K562 (cell line): Measurements from ENCODE around the gene PNPLA2. TPM values are rescaled to one million over a fixed set of nuclear protein-coding genes. Genes with fewer than 3 reads are reported as not detected.

Source experiments
- CXXC5 ChIP-seq: fragments of 250-450 bp; sonication (Bioruptor Pico); IDR thresholded peaks from 2 replicates; pipeline ENCODE4 v1.8.0; 2022; ENCODE audit warnings: inconsistent platforms, mild to moderate bottlenecking, moderate library complexity
- DDX20 ChIP-seq: fragments of 450-650 bp; IDR thresholded peaks from 2 replicates; pipeline ENCODE4 v1.6.1; 2016; ENCODE audit warnings: missing genetic modification characterization, low read depth, mild to moderate bottlenecking, missing compliant biosample characterization, moderate library complexity
- EP400 ChIP-seq: fragments of 450-650 bp; IDR thresholded peaks from 2 replicates; pipeline ENCODE4 v1.6.1; 2017; ENCODE audit warnings: antibody characterized with exemption, mild to moderate bottlenecking, moderate library complexity
- ESRRA ChIP-seq: fragments of 450-650 bp; IDR thresholded peaks from 2 replicates; pipeline ENCODE4 v1.6.1; 2014; ENCODE audit warnings: low read depth, mild to moderate bottlenecking, moderate library complexity, borderline replicate concordance
- FOXK2 ChIP-seq, 2 experiments: fragments of 450-650 bp; IDR thresholded peaks in 1 of 2; conservative IDR thresholded peaks in 1 of 2; 2 replicates each; pipeline ENCODE4 v1.6.1; 2016; ENCODE audit warnings: low read depth in 2 of 2, mild to moderate bottlenecking in 1 of 2
- GABPA ChIP-seq: fragments of 200-800 bp; sonication (Bioruptor generic); conservative IDR thresholded peaks from 2 replicates; pipeline ENCODE4 v1.6.1; 2016; ENCODE audit warnings: low read depth, missing genetic modification characterization, missing compliant biosample characterization
- MAFG ChIP-seq: fragments of 450-650 bp; conservative IDR thresholded peaks from 2 replicates; pipeline ENCODE4 v1.6.1; 2016; ENCODE audit warnings: missing genetic modification characterization, missing compliant biosample characterization
- NCOR1 ChIP-seq: fragments of 450-650 bp; IDR thresholded peaks from 2 replicates; pipeline ENCODE4 v1.6.1; 2016; ENCODE audit warnings: mild to moderate bottlenecking, moderate library complexity
- ZNF212 ChIP-seq: fragments of 450-650 bp; formaldehyde crosslinking; IDR thresholded peaks from 2 replicates; pipeline ENCODE4 v1.4.0; 2020; ENCODE audit warnings: mild to moderate bottlenecking
- ZNF23 ChIP-seq: fragments of 250-450 bp; sonication (Bioruptor Pico); IDR thresholded peaks from 2 replicates; pipeline ENCODE4 v1.4.0; 2020; ENCODE audit warnings: mild to moderate bottlenecking
- ZNF431 ChIP-seq: sonication (generic); formaldehyde crosslinking; IDR thresholded peaks from 2 replicates; pipeline ENCODE4 v1.8.0; 2022; ENCODE audit warnings: mild to moderate bottlenecking, missing genetic modification reagents
- polyA plus RNA-seq, 8 experiments: library from polyadenylated mRNA; depleted of rRNA in 4 of 8; stranded (reverse) in 5 of 8; unstranded in 3 of 8; fragments of >200 nt; fragmentation: Nextera tagmentation in 2 of 8; fragmentation: Illumina TruSeq in 1 of 8; extraction: Ambion mirVana in 2 of 8; extraction: Trizol in 1 of 8; gene quantifications; 2 replicates each; pipeline versions ENCODE4 v1.2.1 to v1.2.3, GENCODE V29; 2011 to 2014; ENCODE audit warnings: inconsistent platforms in 1 of 8, missing spikeins in 1 of 8
- total RNA-seq, 7 experiments: library from RNA; depleted of rRNA in 6 of 7; stranded (reverse); fragments of >200 nt in 6 of 7; fragmentation: Illumina TruSeq in 2 of 7; extraction: Trizol in 2 of 7; gene quantifications; 2 replicates each; pipeline versions ENCODE4 v1.2.1 to v1.2.3, GENCODE V29; 2011 to 2021; ENCODE audit warnings: low replicate concordance in 1 of 7
- TF ChIP-seq, protein P1 (sequence below), 2 experiments: fragments of 450-650 bp; formaldehyde crosslinking in 1 of 2; IDR thresholded peaks; 2 replicates each; pipeline versions ENCODE4 v1.4.0 to v1.6.1; 2014 to 2020; ENCODE audit warnings: mild to moderate bottlenecking in 2 of 2, borderline replicate concordance in 1 of 2, low read depth in 1 of 2
- TF ChIP-seq, protein P2 (sequence below): IDR thresholded peaks from 3 replicates; pipeline ENCODE4 v1.6.1; 2011; ENCODE audit warnings: borderline replicate concordance, mild to moderate bottlenecking; ENCODE audit not compliant: insufficient read length, insufficient read depth
- TF ChIP-seq, protein P3 (sequence below): fragments of 150-350 bp; IDR thresholded peaks from 2 replicates; pipeline ENCODE4 v1.6.1; 2014; ENCODE audit warnings: low read depth, mild to moderate bottlenecking, low read length, borderline replicate concordance

PNPLA2 gene
- total and polyA plus RNA-seq, 9 of the 15 experiments (the other 6 are each of a cell fraction or from before 2014, with no cell fraction given): 0.39 to 87.1 (median 8.4) TPM

DNA sequence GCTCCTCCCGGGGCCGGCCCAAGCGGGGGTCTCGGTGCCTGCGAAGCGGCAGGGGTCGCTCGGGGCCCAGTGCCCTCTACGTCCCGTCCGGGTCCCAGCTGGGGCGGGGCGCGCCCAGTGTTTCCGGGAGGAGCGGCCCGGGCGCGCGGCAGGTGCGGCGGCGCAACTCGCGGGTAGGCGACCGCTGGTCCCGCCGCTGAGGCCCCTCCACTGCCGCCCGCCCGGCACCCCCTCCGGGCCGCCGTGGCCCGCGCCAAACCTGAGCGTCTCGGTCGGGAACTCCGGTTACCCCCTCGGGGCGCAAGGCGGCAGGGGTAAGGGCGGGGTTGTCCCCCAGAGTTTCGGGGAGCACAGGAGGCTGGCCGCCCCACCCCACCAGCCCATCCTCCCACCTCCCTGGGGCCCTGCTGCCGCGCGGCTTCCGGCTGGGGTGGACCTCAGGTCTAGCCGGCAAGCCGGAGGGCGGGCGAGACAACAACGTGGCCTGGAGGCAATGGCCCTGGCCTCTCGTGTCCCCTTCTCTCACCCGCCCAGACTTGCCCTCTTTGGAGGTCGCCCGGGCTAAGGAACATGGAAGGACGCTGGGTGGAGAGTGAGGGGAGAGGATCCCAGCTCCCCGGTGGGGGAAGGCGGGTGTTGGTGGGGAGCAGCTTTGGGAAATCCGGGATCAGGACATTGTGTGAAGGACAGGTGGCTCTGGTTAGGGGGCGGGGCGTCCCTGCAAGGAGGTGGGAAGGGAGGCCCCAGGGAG is 8.6 kb downstream of the PNPLA2 start (continued):
- TF ChIP-seq, protein P1, sequence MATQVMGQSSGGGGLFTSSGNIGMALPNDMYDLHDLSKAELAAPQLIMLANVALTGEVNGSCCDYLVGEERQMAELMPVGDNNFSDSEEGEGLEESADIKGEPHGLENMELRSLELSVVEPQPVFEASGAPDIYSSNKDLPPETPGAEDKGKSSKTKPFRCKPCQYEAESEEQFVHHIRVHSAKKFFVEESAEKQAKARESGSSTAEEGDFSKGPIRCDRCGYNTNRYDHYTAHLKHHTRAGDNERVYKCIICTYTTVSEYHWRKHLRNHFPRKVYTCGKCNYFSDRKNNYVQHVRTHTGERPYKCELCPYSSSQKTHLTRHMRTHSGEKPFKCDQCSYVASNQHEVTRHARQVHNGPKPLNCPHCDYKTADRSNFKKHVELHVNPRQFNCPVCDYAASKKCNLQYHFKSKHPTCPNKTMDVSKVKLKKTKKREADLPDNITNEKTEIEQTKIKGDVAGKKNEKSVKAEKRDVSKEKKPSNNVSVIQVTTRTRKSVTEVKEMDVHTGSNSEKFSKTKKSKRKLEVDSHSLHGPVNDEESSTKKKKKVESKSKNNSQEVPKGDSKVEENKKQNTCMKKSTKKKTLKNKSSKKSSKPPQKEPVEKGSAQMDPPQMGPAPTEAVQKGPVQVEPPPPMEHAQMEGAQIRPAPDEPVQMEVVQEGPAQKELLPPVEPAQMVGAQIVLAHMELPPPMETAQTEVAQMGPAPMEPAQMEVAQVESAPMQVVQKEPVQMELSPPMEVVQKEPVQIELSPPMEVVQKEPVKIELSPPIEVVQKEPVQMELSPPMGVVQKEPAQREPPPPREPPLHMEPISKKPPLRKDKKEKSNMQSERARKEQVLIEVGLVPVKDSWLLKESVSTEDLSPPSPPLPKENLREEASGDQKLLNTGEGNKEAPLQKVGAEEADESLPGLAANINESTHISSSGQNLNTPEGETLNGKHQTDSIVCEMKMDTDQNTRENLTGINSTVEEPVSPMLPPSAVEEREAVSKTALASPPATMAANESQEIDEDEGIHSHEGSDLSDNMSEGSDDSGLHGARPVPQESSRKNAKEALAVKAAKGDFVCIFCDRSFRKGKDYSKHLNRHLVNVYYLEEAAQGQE (IDR thresholded peaks at IDR 0.05; ENCODE audit: borderline replicate concordance): no peak
- TF ChIP-seq, protein P1 (CRISPR knock-in tag; IDR thresholded peaks at IDR 0.05; ENCODE audit: low read depth): peak; percentile 24; the same call in 1 of the 2 replicates
- TF ChIP-seq EP400 (peak; percentile 93), ZNF23 (CRISPR knock-in tag) (no peak), MAFG (tag) (no peak), CXXC5 (CRISPR knock-in tag) (peak; percentile 79), ZNF212 (CRISPR knock-in tag) (no peak), ESRRA (peak; percentile 65), DDX20 (tag) (no peak), GABPA (tag) (peak; percentile 77), FOXK2 (conservative IDR thresholded peaks at IDR 0.05 in 1 of 2, IDR thresholded peaks at IDR 0.05 in 1 of 2; ENCODE audit: low read depth in 2 of 2) (peak in 1 of 2 experiments; percentile 30; a peak in 1 of 4 replicates), ZNF431 (CRISPR knock-in tag) (0 out of 2 replicates have a peak, but pooled peaks have one; percentile 29), NCOR1 (peak; percentile 31)
- TF ChIP-seq, protein P2, sequence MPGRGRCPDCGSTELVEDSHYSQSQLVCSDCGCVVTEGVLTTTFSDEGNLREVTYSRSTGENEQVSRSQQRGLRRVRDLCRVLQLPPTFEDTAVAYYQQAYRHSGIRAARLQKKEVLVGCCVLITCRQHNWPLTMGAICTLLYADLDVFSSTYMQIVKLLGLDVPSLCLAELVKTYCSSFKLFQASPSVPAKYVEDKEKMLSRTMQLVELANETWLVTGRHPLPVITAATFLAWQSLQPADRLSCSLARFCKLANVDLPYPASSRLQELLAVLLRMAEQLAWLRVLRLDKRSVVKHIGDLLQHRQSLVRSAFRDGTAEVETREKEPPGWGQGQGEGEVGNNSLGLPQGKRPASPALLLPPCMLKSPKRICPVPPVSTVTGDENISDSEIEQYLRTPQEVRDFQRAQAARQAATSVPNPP: no peak
- TF ChIP-seq, protein P3, sequence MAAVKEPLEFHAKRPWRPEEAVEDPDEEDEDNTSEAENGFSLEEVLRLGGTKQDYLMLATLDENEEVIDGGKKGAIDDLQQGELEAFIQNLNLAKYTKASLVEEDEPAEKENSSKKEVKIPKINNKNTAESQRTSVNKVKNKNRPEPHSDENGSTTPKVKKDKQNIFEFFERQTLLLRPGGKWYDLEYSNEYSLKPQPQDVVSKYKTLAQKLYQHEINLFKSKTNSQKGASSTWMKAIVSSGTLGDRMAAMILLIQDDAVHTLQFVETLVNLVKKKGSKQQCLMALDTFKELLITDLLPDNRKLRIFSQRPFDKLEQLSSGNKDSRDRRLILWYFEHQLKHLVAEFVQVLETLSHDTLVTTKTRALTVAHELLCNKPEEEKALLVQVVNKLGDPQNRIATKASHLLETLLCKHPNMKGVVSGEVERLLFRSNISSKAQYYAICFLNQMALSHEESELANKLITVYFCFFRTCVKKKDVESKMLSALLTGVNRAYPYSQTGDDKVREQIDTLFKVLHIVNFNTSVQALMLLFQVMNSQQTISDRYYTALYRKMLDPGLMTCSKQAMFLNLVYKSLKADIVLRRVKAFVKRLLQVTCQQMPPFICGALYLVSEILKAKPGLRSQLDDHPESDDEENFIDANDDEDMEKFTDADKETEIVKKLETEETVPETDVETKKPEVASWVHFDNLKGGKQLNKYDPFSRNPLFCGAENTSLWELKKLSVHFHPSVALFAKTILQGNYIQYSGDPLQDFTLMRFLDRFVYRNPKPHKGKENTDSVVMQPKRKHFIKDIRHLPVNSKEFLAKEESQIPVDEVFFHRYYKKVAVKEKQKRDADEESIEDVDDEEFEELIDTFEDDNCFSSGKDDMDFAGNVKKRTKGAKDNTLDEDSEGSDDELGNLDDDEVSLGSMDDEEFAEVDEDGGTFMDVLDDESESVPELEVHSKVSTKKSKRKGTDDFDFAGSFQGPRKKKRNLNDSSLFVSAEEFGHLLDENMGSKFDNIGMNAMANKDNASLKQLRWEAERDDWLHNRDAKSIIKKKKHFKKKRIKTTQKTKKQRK: no peak
